GM19240 (cell line): ENCODE results near the gene ZNF653.

Source experiments
- DNase-seq: peaks from one replicate; pipeline ENCODE4 v3.0.0; 2011; ENCODE audit warnings: low spot score; ENCODE audit not compliant: insufficient read length

The ZNF653 gene, protein sequence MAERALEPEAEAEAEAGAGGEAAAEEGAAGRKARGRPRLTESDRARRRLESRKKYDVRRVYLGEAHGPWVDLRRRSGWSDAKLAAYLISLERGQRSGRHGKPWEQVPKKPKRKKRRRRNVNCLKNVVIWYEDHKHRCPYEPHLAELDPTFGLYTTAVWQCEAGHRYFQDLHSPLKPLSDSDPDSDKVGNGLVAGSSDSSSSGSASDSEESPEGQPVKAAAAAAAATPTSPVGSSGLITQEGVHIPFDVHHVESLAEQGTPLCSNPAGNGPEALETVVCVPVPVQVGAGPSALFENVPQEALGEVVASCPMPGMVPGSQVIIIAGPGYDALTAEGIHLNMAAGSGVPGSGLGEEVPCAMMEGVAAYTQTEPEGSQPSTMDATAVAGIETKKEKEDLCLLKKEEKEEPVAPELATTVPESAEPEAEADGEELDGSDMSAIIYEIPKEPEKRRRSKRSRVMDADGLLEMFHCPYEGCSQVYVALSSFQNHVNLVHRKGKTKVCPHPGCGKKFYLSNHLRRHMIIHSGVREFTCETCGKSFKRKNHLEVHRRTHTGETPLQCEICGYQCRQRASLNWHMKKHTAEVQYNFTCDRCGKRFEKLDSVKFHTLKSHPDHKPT

DNA sequence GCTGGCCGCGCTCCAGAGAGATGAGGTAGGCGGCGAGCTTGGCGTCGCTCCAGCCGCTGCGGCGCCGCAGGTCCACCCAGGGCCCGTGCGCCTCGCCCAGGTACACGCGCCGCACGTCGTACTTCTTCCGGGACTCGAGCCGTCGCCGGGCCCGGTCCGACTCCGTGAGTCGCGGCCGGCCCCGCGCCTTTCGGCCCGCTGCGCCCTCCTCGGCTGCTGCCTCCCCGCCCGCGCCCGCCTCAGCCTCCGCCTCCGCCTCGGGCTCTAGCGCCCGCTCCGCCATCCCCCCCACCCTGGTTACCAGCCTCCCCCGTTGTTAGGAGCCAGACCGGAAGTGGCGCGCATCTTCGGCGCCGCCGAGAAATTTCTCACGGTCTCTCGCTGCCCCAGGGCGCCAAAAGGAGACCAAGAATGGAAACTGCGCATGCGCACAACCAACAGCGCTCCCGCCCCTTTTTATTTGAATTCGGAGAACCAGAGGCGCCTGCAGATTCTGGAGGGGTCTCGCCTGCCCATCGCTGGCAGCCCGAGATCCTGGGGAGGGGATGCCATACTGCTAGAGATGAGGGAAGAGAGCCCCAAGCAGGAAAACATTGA, at the start of gene ZNF653:
Gene ZNF653, minus strand, starts transcription at position 336 of the 597 bp plus-strand sequence. Its CDS starts 53 bp downstream, at position 283.
- peak; percentile 94 for DNase-seq

DNA sequence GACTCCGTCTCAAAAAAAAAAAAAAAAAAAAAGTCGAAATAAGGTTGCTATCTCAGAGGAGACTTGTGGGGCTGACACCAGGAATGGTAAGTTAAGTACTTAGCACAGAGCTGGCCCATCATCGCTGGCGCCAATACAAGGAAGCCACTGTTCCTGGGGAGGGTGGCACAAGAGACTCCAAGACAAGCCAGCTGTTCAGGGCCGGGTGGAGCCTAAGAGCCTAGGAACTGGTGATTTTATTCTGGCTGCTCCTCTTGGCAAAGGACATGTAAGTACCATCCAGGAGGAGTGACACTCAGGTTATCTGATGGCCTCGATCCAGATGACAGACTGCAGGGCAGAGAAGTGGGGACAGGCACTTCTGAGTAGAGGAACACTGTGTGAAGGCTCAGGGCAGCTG, 49.6 kb upstream of the ZNF653 start:
- no peak for DNase-seq

DNA sequence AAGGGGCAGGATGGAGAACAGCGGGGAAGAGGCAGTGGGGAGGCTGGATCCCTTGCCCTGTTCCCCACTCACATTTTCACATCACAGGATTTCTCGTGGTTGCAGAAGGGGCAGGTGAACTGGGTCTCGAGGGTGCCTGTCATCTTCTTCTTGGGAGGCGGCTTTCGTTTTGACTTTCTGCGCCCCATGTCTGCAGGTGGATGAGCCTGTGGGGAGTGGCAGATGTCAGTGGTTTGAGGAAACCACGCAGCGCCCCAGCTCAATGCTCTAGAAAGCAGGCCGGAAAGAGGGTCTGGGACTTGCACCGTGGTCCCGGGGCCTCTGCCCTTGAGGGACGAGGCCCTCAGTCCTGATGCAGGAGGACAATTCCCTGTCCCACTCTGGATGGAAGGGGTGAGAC, 48.5 kb upstream of the ZNF653 start:
- DNase-seq = no peak

- no peak for DNase-seq
Observed at GRCh38 chr19:11552666-11553372, 47.2 kb upstream of the ZNF653 start.

DNA sequence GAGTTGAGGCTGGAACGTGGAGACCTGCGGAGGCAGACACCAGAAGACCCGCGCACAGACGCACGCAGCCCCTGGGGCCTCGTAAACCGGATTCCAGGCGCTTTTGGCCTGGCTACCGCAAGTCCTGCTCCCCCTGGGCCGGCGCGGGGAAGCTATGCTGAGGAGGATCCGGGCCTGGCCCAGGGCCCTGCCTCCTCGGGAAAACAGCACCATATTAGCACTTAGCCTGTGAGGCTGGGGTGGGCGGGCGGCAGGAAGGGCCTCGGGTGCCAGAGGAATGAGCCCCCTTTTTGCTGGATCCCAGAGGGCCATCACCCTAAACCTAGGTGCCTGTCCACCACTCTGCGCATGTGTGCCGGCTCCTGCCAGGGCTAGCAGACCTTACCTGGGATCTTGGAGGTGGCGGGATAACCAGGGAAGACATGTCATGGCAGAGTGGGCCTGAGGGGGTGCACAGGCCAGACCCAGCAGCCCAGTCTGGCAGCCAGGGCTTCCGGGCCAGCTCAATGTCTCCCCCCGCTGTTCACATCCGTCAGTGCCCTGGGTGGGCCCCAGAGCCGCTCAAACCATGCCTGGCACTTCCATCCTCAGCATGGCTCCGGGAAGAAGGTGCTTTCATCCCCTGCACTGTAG, 46.1 kb upstream of the ZNF653 start:
- no peak for DNase-seq

DNA sequence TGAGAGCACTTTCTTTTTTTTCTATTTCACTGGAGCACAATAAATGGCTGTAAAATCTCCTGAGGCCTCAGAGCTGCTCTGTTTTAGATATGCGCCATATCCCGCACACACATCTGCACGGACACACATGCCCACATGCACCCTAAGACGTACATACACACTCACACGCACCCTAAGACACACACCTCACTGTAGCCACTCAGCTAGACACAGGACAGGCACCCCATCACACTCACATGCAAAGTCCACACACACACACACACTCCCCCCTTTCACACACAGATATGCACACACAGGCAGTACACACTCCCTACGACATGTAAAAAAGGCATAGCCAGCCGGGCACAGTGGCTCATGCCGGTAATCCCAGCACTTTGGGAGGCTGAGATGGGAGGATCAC, 44.6 kb upstream of the ZNF653 start:
- no peak for DNase-seq

GRCh38 chr19:11549386-11549953, 43.8 kb upstream of the ZNF653 start:
- no peak for DNase-seq

DNA sequence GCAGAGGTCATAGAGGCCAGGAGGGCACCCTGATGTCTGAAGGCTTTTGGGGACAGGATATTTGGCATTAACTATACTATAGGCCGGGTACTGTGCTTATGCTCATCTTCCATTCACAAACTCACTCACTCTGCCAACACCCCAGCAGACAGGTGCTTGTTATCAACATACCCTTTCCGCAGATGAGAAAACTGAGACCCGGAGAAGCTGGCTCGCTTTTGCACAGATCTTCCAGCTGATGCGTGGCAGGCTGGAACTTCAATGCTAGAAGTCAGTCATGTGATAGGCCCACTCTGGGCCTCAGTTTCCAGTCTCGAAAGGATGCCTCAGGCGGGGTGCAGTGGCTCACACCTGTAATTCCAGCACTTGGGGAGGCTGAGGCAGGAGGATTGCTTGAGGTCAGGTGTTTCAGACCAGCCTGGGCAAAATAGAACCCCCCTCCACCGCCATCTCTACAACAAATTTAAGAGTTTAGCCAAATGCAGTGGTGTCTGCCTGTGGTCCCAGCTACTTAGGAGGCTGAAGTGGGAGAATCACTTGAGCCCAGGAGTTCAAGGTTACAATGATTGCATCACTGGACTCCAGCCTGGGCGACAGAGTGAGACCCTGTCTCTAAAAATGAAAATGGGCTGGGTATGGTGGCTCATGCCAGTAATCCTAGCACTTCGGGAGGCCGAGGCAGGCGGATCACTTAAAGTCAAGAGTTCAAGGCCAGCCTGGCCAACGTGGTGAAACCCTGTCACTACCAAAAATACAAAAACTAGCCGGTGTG, 42.5 kb upstream of the ZNF653 start:
- no peak for DNase-seq

DNA sequence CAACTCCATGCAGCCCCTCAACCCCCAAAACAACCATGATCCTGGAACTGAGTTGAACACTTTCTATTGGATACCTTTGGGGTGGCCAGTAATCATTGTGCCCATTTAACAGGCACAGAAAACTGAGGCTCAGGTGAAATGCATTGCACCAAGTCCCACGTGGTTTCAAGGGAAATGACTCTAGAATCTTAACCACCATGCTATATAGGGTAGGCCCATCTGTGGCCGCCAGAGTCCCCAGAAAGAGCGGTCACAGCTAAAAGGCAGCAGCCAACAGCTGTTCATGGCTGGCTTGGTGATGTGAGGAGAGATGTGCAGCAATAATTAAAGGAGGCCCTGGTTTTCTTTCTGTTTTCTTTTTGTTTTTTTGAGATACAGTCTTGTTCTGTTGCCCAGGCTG, 35.6 kb upstream of the ZNF653 start:
- no peak for DNase-seq

DNA sequence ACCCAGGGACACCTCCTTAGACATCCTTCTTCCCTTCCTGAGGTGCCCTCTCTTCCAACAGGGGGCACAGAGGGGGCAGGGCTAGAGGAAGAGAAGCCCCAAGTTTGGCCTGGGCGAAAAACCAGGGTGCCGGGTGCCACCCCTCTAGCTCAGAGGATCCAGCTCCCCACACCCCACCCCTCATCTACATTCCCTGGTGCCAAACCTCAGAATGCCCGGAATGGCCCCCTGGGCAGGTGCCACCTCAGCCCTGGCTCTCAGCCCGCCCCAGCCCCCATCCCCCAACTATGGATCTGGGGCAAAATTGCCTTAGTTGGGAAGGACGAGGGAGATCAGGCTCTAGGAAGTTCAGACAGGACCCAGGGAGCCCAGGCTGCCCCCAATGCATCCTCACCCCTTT, 35.0 kb upstream of the ZNF653 start:
- DNase-seq = no peak

GRCh38 chr19:11539495-11540365, 34.1 kb upstream of the ZNF653 start:
- DNase-seq = no peak

DNA sequence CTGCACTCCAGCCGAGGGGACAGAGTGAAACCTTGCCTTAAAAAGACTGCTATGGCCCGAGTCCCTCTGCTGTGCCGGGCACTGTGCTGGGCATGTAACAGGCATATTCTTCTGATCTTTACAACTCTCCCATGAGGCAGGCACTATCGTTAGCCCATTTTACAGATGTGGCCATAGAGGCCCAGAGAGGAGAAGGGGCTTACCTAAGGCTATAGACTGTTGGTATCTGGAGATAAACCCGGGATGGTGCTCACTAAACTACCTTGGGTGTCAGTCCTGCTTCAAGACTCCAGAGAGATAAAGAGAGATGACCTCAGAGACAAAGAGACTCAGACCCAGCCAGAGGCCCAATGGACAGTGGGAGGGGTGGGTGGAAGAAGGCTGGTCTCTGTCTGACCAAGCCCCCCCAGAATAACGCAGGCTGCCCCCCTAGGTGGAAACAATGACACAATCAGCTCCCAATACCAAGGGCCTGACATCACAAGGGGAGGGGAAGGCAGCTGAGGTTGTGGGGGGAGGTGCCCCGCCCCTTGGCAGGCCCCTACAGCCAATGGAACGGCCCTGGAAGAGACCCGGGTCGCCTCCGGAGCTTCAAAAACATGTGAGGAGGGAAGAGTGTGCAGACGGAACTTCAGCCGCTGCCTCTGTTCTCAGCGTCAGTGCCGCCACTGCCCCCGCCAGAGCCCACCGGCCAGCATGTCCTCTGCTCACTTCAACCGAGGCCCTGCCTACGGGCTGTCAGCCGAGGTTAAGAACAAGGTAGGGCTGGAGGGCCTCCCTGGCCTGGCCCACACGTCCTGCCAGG, 32.8 kb upstream of the ZNF653 start, which contains the start of gene CNN1:
Gene CNN1, plus strand, starts transcription at position 620 of the 805 bp plus-strand sequence. Its CDS starts 77 bp downstream, at position 697.
- no peak for DNase-seq

- peak; percentile 94 for DNase-seq
Observed at GRCh38 chr19:11535792-11536595, 30.4 kb upstream of the ZNF653 start.

- no peak for DNase-seq
Observed at GRCh38 chr19:11534948-11535347, 29.3 kb upstream of the ZNF653 start.

DNA sequence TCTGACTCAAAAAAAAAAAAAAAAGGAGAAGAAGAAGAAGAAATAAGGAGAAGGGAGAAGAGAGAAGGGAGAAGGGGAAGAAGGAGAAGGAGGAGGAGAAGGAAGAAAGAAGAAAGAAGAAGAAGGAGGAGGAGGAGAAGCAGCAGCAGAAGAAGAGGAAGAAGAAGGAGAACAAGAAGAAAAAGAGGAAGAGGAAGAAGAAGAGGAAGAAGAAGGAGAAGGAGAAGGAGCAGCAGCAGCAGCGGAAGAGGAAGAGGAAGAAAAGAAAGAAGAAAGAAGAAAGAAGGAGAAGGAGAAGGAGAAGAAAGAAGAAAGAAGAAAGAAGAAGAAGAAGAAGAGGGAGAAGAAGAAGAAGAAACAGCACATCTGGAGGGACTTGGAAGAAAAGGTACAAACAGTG, 28.9 kb upstream of the ZNF653 start:
- no peak for DNase-seq

- no peak for DNase-seq
Observed at GRCh38 chr19:11530432-11530831, 24.8 kb upstream of the ZNF653 start.

DNA sequence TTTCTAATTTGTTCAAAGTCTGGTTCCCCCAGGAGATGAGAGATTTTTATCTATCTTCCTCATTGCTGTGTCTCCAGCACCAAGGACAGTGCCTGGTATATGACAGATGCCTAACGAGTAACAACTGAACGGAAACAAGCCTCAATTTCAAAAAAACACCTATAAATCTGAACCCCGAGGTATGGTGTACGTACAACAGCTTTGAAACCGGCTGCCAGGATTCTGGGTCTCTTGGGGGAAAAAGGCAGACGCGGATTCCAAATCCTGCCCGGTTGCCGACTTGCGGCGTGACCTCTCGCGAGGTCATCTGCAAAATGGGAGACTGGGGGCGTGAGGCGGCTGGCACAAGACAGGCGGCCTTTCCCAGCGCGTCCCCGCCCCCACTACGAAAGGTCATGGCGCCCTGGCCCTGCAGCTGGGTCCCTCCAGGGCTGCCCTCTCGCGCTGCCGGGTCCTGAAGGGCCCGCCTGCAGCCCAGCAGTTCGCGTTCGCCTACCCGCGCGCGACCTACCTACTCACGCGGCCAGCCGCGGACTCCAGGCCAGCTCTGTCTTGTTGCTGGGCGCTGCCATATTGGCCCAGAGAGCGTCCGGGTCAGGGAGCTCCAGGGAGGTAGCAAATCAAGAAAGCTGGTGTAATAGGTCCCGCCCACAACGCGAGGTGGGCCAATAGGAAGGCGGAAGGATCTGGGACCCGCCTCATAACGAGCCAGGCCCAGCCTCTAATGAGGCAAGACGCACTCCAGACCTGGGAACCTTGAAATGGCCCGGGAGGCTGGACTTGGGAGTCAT, 23.1 kb upstream of the ZNF653 start, which contains the start of gene ECSIT:
Gene ECSIT, minus strand, starts transcription at position 584 of the 791 bp plus-strand sequence. CDS start 9,964 bp downstream, outside the sequence.
- peak; percentile 99 for DNase-seq
